ENCODE results near the gene ZNF219. TPM values are rescaled to one million over a fixed set of nuclear protein-coding genes. Genes with fewer than 3 reads are reported as not detected.

The ZNF219 gene
- total and polyA plus RNA-seq, 2 of the 13 experiments (the other 11 are each of a cell fraction or from before 2014, with no cell fraction given) = 34.5 to 36.6 TPM

GRCh38 chr14:21066882-21067502, 31.5 kb downstream of the ZNF219 start:
- no peak for TF ChIP-seq ZSCAN20 (CRISPR knock-in tag; IDR thresholded peaks at IDR 0.05; ENCODE audit: borderline replicate concordance)
- TF ChIP-seq MTERF4 (CRISPR knock-in tag; IDR thresholded peaks at IDR 0.05) = no peak
- TF ChIP-seq IRF2 (CRISPR knock-in tag; IDR thresholded peaks at IDR 0.05) = 0 out of 2 replicates have a peak, but pooled peaks have one; percentile 49
- peak; percentile 34; the same call in 1 of the 2 replicates for TF ChIP-seq SMC3 (IDR thresholded peaks at IDR 0.05; ENCODE audit: low read length)
- TF ChIP-seq ZNF264 (CRISPR knock-in tag; IDR thresholded peaks at IDR 0.05) = 0 out of 2 replicates have a peak, but pooled peaks have one; percentile 57
- no peak for TF ChIP-seq KLF11 (CRISPR knock-in tag; IDR thresholded peaks at IDR 0.05)
- no peak for TF ChIP-seq ZNF12 (CRISPR knock-in tag; IDR thresholded peaks at IDR 0.05)
- TF ChIP-seq SALL1 (CRISPR knock-in tag; IDR thresholded peaks at IDR 0.05) = no peak
- TF ChIP-seq ZNF562 (CRISPR knock-in tag; IDR thresholded peaks at IDR 0.05; ENCODE audit: borderline replicate concordance) = no peak
- TF ChIP-seq ZBTB3 (CRISPR knock-in tag; IDR thresholded peaks at IDR 0.05; ENCODE audit: borderline replicate concordance, low read depth) = no peak
- no peak for TF ChIP-seq ZFP41 (CRISPR knock-in tag; IDR thresholded peaks at IDR 0.05; ENCODE audit: borderline replicate concordance)
- peak; percentile 26 for TF ChIP-seq XRCC5 (optimal IDR thresholded peaks at IDR 0.05; ENCODE audit: low read length)
- no peak for TF ChIP-seq SMAD1 (CRISPR knock-in tag; IDR thresholded peaks at IDR 0.05; ENCODE audit: borderline replicate concordance, low read depth)
- TF ChIP-seq ZNF20 (CRISPR knock-in tag; IDR thresholded peaks at IDR 0.05) = no peak
- no peak for TF ChIP-seq BCL6 (CRISPR knock-in tag; IDR thresholded peaks at IDR 0.05)
- TF ChIP-seq ZNF253 (CRISPR knock-in tag; IDR thresholded peaks at IDR 0.05; ENCODE audit: borderline replicate concordance) = no peak
- no peak for TF ChIP-seq HMG20B (CRISPR knock-in tag; conservative IDR thresholded peaks at IDR 0.05)
- TF ChIP-seq MEIS2 (CRISPR knock-in tag; IDR thresholded peaks at IDR 0.05) = no peak
- peak; percentile 60 for TF ChIP-seq CTCF (CRISPR knock-in tag; IDR thresholded peaks at IDR 0.05)
- TF ChIP-seq HOXA5 (CRISPR knock-in tag; IDR thresholded peaks at IDR 0.05) = 0 out of 2 replicates have a peak, but pooled peaks have one; percentile 26
- no peak for TF ChIP-seq ZNF879 (CRISPR knock-in tag; IDR thresholded peaks at IDR 0.05)
- peak; percentile 64 for TF ChIP-seq STAG1 (CRISPR knock-in tag; IDR thresholded peaks at IDR 0.05)
- DNase-seq (ENCODE audit: low spot score) = peak; percentile 48
- H3K9me3 ChIP-seq (ENCODE audit: low read length) = no peaks in the 10 kb centered on the region
- no peak overlapping the region for H3K9ac ChIP-seq (ENCODE audit: insufficient read depth, low read depth, low read length)
- H4K20me1 ChIP-seq (ENCODE audit: insufficient read depth, low read length) = no peaks in the 10 kb centered on the region
- no peak overlapping the region for H3K27ac ChIP-seq (ENCODE audit: extremely low read length, insufficient read depth, low read length)
- H2AFZ ChIP-seq (ENCODE audit: low read length) = no peak overlapping the region
- H3K4me3 ChIP-seq (replicated peaks in 1 of 3; ENCODE audit: insufficient read depth in 1 of 3, low read depth in 2 of 3, low read length in 3 of 3) = no peak overlapping the region
- ChIA-PET CTCF (ENCODE audit: low intra/inter-chr PET ratio, low total read pairs) (interaction anchor here (1.2 to 7.5 kb wide), 5 partner anchors 11 to 52 kb away, joined by 3 to 135 read pairs (median 38); no protein-coding TSS in a partner anchor), POLR2A (interaction anchor here (0.8 to 6.7 kb wide), 6 partner anchors 11 to 52 kb away, joined by 3 to 141 read pairs (median 4); partner anchors contain the start of genes TMEM253 and ZNF219)
- H3K4me1 ChIP-seq (ENCODE audit: insufficient read depth, low read length) = peaks cover 71% of the 10 kb centered on the region
- FAIRE-seq = peak; percentile 18
- H3K27me3 ChIP-seq (ENCODE audit: control insufficient read depth in 1 of 2, insufficient read depth in 2 of 2, low read length in 2 of 2) = peaks cover 0 to 7% of the 10 kb centered on the region in 2 experiments; a peak in 1 of 5 replicates
- 63% methylated on average over 7 of the region's 7 CpGs for WGBS (ENCODE audit: low lambda C conversion rate)
- peaks cover 6% of the 10 kb centered on the region for H3K79me2 ChIP-seq (ENCODE audit: insufficient read depth, low read length)
- ATAC-seq = no peak
- no peaks in the 10 kb centered on the region for H3K36me3 ChIP-seq (replicated peaks in 1 of 2; ENCODE audit: control insufficient read depth in 1 of 2, insufficient read depth in 2 of 2, low read length in 2 of 2)
- no peak overlapping the region for H3K4me2 ChIP-seq (ENCODE audit: low read depth, low read length)
- BruUV-seq (replicated peaks) = no TSS peak
- intact Hi-C loops (cut with micrococcal nuclease; ENCODE audit: unreplicated experiment) = loop anchor here (5.0 kb wide), 1 partner anchor 125 kb away; no protein-coding TSS in a partner anchor
- in situ Hi-C loops (cut with HindIII; ENCODE audit: extremely low pct_ligation_motif_present, low pct_unique_long_range_greater_than_20kb) = loop anchor here (5.0 kb wide), 1 partner anchor 35 kb away; the partner anchor contains the start of gene TMEM253

Measured in HepG2 (cell line).